PC-9 (cell line): ENCODE results near the gene CFAP65.

Experiments used
- EZH2 ChIP-seq: fragments of 200-600 bp; sonication (generic); IDR thresholded peaks from 2 replicates; pipeline ENCODE4 v1.8.0; 2017; ENCODE audit warnings: antibody characterized with exemption, low read depth
- TF ChIP-seq, protein P1 (sequence below): fragments of 200-600 bp; sonication (generic); conservative IDR thresholded peaks from 2 replicates; pipeline ENCODE4 v1.6.1; 2017; ENCODE audit warnings: mixed run types, antibody characterized with exemption, mild to moderate bottlenecking, moderate library complexity

- no peak for TF ChIP-seq EZH2
- TF ChIP-seq, protein P1, sequence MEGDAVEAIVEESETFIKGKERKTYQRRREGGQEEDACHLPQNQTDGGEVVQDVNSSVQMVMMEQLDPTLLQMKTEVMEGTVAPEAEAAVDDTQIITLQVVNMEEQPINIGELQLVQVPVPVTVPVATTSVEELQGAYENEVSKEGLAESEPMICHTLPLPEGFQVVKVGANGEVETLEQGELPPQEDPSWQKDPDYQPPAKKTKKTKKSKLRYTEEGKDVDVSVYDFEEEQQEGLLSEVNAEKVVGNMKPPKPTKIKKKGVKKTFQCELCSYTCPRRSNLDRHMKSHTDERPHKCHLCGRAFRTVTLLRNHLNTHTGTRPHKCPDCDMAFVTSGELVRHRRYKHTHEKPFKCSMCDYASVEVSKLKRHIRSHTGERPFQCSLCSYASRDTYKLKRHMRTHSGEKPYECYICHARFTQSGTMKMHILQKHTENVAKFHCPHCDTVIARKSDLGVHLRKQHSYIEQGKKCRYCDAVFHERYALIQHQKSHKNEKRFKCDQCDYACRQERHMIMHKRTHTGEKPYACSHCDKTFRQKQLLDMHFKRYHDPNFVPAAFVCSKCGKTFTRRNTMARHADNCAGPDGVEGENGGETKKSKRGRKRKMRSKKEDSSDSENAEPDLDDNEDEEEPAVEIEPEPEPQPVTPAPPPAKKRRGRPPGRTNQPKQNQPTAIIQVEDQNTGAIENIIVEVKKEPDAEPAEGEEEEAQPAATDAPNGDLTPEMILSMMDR: no peak
These were observed 15.4 kb downstream of the CFAP65 start for GRCh38 chr2:219025637-219026585.
